IPS-NIHi7 (cell line): ENCODE results near the gene INTS11.

ENCODE experiments used
- DNase-seq: peaks from one replicate; pipeline ENCODE4 v3.0.0; 2012; ENCODE audit warnings: mixed read lengths; ENCODE audit errors: extremely low spot score

INTS11 gene

GRCh38 chr1:1343811-1344421 lies 19.5 kb upstream of the INTS11 start:
- DNase-seq, result no peak

- no peak for DNase-seq
Observed at GRCh38 chr1:1342584-1343115, 18.2 kb upstream of the INTS11 start.

GRCh38 chr1:1342061-1342562 lies 17.7 kb upstream of the INTS11 start:
- DNase-seq, result no peak

GRCh38 chr1:1341549-1342021 lies 17.1 kb upstream of the INTS11 start:
- no peak for DNase-seq

GRCh38 chr1:1340791-1341548 lies 16.5 kb upstream of the INTS11 start:
- DNase-seq, result no peak

GRCh38 chr1:1340185-1340584 lies 15.7 kb upstream of the INTS11 start:
- DNase-seq, result no peak

GRCh38 chr1:1338278-1338677 lies 13.8 kb upstream of the INTS11 start:
- no peak for DNase-seq

- DNase-seq, result peak; percentile 94
Observed at GRCh38 chr1:1337793-1338147, 13.3 kb upstream of the INTS11 start.

- no peak for DNase-seq
Observed at GRCh38 chr1:1336931-1337792, 12.7 kb upstream of the INTS11 start.

- no peak for DNase-seq
Observed at GRCh38 chr1:1336446-1336845, 12.0 kb upstream of the INTS11 start.

GRCh38 chr1:1335792-1336248 lies 11.4 kb upstream of the INTS11 start:
- no peak for DNase-seq

GRCh38 chr1:1335283-1335682 lies 10.8 kb upstream of the INTS11 start:
- no peak for DNase-seq

- peak; percentile 88 for DNase-seq
Observed at GRCh38 chr1:1334835-1335234, 10.4 kb upstream of the INTS11 start.

GRCh38 chr1:1333551-1334241 lies 9.2 kb upstream of the INTS11 start:
- DNase-seq, result no peak

GRCh38 chr1:1332774-1333480 lies 8.5 kb upstream of the INTS11 start:
- no peak for DNase-seq

GRCh38 chr1:1332031-1332755 lies 7.7 kb upstream of the INTS11 start:
- DNase-seq, result no peak

GRCh38 chr1:1331068-1331965 lies 6.9 kb upstream of the INTS11 start, which contains the start of gene TAS1R3:
TSS of gene TAS1R3 (plus strand) at chr1:1331280. CDS start at chr1:1331346, 66 bp downstream.
- DNase-seq, result no peak

- DNase-seq, result no peak
Observed at GRCh38 chr1:1330366-1331067, 6.1 kb upstream of the INTS11 start.
